8988T (cell line): ENCODE data around the gene KHDC1L.
"Not testable (repeated sequence)": the region's sequence is repeated elsewhere in the genome, so short reads cannot be mapped to it uniquely, and the experiment has no call there.

ENCODE experiments used
- DNase-seq: peaks from one replicate; pipeline ENCODE4 v3.0.0; 2011

The KHDC1L gene

DNA sequence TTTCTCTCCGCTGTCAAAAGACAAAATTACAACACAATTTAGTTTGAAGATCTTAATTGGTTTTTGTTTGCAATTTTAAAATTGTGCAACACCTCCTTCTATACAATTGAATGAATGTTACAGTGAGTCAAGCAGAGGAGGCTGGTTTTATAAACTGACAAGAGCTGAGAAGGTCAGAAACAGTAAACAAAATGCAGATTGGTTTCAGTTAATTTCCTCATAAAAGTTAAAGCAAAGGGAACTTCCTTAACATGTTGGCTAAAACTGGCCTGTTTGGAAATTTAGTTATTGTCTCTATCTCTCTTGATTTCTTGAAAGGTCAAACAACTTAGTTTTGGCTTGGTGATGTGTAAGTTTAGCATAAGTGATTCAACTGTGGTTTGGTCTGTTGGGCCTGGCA, 22.2 kb downstream of the KHDC1L start:
- DNase-seq: no peak

DNA sequence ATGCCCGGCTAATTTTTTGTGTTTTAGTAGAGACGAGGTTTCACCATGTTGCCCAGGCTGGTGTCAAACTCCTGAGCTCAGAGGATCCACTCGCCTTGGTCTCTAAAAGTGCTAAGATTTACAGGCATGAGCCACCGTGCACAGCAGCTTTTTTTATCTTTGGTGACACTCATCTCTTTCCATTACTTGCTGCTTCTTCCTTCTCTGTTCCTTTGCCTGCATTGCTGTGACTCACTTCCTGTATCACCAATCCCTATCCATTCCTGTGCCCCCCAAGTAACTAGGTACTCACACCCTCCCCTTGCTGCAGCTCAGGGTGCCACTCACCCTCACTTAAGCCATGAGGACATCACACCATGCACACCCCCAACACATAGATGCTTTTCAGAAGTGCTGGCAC, 24.6 kb downstream of the KHDC1L start:
- no peak for DNase-seq

DNA sequence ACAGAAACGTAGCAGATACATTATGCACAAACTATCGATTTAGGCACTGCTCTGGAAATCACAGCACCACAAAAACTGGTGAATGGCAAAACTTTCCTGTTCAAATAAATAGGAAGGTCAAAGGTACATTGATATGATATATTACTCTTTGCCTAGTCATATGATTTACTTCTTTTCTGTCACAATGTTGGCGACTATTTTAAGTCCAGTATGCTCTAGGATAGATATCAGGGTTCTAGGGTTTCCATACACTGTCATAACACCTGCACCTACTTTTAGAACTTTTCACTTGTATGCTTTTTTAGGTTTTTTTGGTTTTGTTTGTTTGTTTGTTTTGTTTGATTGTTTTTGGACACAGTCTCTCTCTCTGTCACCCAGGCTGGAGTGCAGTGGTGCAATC, 25.0 kb downstream of the KHDC1L start:
- DNase-seq: no peak

DNA sequence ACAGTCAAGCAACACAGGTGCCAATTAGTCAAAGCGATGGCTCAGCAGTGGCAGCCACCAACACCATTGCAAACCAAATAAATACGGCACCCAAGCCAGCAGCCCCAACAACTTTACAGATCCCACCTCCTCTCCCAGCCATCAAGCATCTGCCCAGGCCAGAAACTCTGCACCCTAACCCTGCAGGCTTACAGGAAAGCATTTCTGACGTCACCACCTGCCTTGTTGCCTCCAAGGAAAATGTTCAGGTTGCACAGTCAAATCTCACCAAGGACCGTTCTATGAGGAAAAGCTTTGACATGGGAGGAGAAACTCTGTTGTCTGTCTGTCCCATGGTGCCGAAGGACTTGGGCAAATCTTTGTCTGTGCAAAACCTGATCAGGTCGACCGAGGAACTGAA, 30.6 kb downstream of the KHDC1L start:
- DNase-seq: no peak

DNA sequence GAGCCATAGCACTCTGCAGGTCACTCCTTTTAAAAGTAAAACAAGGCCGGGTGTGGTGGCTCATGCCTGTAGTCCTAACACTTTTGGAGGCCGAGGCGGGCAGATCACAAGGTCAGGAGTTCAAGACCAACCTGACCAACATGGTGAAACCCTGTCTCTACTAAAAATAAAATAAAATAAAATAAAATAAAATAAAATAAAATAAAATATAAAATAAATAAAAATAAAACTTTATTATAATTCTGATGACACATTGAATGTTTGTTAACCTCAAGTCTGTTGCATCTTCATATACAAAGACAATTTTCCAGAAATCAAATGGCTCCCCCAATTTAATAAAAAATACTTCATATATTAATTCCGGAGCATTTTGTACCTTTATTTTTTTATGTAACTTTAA, 32.0 kb downstream of the KHDC1L start:
- DNase-seq: not testable (repeated sequence)

DNA sequence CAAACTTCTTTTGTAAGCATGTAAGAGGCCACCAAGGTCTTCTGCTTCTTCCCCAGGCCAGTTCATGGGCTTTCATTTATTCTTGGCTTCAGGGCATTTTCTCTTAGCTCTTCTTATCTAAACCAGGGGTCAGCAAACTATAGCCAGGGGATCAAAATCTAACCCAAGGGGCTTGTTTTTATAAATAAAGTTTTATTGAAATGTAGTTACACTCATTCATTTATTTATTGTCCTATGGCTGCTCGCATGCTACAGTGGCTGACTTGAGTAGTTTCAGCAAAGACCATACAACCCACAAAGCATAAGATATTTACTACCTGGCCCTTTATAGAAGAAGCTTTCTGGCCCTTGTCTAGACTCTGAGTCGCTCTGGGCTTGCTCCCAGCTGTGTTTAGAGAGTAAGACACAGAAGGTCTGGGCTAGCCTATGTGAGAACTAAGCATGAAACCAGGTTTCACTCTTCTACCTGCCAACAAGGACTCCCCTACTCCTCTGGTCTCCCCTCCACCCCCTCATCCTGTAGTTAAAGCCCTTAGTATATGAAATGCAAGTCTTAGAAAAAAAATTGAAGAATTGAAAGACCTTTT, 43.2 kb downstream of the KHDC1L start:
- no peak for DNase-seq

DNA sequence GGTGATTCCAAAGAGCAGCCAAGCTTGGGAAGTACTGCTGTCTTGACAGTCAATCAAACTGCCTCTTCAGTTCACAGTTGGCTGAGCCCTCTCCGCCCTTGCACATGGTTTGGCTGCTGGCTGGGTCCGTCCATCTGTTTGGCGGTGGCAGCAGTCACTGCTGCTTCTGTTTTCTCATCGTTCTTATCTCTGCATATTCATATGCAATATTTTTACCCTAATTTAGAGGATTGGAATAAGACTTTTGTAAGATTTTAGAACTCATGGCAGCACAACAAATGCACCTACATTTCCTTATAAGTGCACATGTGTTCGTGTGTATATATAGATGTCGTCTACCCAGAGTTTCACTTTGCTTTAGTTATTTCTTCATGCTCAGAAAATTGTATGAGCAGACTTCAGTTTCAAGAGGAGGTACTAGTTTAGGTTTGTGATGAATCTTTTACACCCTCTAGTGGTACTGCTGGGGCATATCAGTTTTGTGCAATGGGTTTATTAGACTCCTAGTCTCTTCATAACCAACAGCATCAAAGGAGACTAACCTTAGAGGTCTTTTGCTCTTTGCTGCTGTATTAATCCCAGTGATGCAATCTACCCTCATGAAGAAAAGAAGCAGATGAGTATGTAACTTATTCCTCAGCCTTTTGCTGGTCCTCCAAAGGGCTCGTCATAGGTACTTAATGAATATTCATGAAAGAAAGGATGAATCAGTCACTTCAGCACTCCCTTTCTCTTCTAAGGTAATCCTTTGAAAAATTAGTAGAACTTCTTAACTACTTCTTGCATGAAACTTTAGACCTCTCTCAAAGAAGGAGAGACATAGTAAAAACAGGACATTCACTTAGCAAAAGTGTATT, 44.3 kb downstream of the KHDC1L start:
- DNase-seq: no peak

DNA sequence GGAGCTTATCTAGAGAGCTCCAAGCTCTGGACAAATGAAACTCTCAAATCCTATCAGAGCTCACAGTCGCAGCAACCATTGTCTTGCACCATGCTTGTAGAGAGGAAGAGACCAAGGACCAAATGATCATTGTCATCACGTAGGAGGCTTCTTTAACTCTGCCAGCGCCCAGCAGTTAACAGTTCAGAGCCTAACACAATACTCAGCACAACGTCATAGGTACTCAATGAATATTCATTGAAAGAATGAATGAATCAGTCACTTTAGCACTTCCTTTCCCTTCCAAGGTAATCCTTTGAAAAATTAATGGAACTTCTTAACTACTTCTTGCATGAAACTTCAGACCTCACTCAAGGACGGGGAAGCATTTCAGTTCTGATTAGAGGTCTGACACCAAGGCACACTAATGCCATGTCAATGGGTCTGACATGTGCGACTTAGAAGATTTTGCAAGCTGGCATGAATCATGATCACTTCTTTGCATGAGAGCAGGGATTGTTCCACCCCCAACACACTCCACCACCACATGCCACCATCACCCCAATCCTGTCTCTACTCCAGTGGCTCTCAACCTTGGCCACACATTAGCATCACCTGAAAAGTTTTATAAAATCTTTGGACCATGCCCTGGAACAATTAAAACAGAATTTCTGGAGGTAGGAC, 45.1 kb downstream of the KHDC1L start:
- DNase-seq: no peak

DNA sequence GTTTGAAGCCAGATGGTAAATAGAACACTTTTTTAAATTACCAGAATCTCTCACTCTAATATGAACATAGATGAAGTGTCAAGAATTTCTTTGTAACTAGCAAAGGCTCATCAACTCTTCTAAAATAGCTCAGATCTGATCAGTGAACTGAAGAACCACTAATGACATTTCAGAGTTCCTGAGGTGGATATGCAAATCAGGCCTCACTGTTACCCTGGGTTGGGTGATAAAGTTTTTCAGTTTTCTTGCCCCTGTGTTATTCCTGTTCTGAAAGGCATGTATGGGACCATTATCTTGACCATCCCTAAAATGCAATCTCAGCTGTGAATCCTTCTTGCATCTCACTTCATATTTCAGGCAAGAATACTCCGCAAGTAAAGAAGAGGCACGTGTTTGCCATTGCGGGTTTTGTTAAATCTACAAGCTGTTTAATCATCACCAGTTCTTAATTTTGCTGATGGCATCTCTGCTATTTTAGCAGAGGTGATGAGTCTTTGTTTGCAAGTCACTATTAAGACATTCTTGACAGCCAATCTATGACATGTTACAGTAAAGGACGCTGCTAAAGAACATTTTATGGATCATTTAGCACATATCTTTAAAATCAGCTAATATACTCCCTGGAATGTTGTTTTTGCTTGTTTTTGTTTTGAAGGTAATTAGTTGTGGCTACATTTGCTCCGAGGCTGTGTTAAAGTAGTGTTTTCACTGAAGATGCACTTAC, 47.9 kb downstream of the KHDC1L start:
- DNase-seq: no peak

DNA sequence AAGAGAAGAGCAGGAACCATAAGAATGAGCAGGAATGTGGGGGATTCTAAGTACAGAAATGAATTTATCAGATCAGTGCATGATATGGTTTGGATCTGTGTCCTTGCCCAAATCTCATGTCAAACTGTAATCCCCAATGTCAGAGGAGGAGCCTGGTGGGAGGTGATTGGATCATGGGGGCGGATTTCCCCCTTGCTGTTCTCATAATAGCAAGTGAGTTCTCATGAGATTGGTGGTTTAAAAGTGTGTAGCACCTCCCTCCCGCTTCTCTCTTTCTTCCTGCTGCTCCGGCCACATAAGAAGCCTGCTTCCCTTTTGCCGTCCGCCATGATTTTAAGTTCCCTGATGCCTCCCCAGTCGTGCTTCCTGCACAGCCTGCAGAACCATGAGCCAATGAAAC, 49.2 kb downstream of the KHDC1L start:
- no peak for DNase-seq

DNA sequence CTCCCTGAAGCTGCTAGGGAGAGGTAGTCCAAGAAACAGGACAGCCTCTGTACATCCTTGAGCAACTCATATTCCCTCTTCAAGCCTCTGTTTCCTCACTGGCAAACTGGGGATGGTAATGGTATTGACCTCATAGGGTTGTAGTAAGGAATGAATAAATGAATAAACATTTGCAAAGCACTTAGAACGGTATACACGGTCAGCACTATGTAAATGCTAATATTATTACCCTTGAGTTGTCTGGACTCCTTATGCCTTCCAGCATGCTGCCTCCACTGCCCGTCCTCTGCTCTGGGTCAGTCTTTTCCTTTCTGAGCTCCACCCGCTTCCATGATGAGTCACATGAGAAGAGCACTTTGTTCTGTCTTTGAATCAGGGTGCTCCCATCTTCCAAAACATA, 50.6 kb downstream of the KHDC1L start:
- DNase-seq: no peak
